Measurements from ENCODE around the gene MYO6.

Gene MYO6

DNA sequence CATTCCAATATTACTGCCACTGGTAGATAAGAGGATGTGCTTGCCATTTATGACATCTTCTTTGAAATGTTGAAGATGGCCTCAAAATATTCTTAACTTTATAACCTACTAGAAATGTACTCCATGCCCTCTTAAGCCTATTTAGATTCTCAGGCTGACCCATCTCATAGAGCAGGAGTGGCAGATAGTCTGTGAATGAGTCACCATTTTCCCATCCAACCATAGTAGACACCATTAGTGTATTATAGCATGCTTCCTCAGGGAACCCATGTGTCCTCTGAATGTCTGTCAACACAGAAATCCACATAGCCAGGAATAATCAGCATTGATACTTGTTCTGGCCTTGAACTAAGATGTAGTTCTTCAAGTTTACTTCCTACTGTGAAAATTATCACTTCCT lies 173.2 kb downstream of the MYO6 start:
- TF ChIP-seq, protein P1, sequence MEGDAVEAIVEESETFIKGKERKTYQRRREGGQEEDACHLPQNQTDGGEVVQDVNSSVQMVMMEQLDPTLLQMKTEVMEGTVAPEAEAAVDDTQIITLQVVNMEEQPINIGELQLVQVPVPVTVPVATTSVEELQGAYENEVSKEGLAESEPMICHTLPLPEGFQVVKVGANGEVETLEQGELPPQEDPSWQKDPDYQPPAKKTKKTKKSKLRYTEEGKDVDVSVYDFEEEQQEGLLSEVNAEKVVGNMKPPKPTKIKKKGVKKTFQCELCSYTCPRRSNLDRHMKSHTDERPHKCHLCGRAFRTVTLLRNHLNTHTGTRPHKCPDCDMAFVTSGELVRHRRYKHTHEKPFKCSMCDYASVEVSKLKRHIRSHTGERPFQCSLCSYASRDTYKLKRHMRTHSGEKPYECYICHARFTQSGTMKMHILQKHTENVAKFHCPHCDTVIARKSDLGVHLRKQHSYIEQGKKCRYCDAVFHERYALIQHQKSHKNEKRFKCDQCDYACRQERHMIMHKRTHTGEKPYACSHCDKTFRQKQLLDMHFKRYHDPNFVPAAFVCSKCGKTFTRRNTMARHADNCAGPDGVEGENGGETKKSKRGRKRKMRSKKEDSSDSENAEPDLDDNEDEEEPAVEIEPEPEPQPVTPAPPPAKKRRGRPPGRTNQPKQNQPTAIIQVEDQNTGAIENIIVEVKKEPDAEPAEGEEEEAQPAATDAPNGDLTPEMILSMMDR (IDR thresholded peaks at IDR 0.05; ENCODE audit: control insufficient read depth, extremely low read depth, insufficient read depth) = no peak
- no peak for DNase-seq (ENCODE audit: low read depth)

DNA sequence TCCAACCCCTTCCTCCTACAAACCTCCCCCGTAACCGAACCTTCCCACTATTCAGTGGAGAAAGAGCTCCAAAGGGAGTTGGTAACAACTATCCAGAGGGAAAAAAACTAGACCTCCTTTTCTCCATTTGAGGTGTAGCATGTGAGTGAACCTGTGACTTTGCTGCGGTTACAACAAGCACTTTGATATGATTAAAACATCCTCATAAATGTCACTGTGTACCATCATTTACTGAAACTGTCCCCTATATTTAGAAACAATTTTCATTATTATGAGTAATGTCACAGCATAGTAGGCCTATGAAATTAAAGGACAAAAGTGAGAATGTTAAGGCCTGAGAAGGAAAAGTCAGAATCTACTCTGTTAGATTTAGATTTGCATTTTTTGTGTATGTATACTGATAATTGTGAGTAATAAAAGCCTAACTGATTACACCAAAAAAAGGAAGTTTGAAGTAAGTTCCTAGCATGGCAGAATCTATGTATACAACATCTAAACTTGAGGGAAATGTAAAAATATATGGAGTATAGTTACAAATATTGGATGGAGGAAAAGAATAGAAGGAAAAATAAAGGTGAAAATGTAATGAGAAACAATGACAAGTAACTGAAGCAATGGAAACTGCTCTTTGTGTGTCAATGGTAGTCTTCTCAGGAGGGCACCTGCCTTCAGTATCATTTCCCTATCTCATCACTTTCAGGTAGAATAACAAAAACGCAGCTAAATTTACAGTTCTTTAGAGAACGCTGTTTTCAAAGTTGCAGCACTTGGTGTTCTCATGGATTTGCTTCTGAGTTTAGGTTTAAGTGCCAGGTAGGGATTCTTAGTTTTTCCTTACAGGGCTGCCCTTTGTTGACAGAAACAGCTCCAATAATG lies 177.5 kb downstream of the MYO6 start:
- DNase-seq (ENCODE audit: low read depth) = no peak
- TF ChIP-seq, protein P1 (IDR thresholded peaks at IDR 0.05; ENCODE audit: control insufficient read depth, extremely low read depth, insufficient read depth) = no peak
- no peak overlapping the region for H3K4me3 ChIP-seq (ENCODE audit: low read depth, low read length)

More for the DNA sequence above, 173.2 kb downstream of the MYO6 start:
- H3K4me3 ChIP-seq (ENCODE audit: low read depth, low read length) = no peak overlapping the region

DNA sequence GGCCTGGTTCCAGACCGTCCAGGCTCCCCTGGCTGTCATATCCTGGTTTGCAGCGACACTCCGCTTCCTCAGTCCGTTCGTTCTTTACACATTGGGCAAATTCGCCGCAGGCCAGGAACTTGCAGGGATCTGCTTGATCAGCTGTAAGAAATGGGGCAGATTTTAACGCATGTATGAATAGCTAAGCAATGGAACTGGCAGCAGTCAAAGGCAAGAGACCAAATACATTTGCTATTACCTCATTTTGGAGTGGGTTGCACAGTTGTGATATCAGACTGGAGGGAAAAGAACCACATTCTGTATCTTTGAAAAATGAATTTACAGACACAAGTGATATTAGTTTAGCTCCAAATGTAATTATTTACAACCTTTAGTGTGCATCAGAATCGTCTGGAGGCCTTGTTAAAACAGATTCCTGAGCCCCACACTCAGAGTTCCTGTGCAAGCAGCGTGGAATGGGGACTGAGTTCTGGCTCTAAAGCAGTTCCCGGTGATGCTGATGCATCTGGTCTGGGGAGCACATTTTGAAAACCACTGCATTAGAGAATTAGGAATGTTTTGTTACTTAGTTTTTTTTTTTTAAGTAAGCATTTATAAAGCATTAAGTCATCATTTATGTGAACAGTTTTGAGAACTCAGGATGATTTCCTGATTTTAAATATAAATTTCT lies 182.1 kb downstream of the MYO6 start:
- no peak overlapping the region for H3K4me3 ChIP-seq (ENCODE audit: low read depth, low read length)
- TF ChIP-seq, protein P1 (IDR thresholded peaks at IDR 0.05; ENCODE audit: control insufficient read depth, extremely low read depth, insufficient read depth) = no peak
- DNase-seq (ENCODE audit: low read depth) = no peak

DNA sequence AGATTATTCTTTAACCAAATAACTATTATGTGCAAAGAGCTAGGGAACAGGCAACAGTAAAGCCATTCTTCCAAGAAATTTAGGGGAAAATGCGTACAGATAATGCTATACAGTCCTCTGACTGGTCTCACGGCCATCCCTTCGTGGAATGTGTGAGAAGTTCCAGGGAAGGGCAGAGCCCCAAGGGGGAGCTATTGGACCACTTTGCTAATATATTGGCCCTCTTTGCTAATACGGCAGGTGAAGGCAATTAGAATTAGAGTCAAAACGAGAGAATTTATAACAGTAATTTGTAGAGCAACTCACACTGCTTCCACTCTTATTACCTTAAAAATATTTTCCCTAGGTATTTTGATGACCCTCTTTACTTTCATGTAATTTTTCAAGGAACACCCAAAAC lies 183.0 kb downstream of the MYO6 start:
- H3K4me3 ChIP-seq (ENCODE audit: low read depth, low read length) = no peak overlapping the region
- TF ChIP-seq, protein P1 (IDR thresholded peaks at IDR 0.05; ENCODE audit: control insufficient read depth, extremely low read depth, insufficient read depth) = peak; percentile 47
- DNase-seq (ENCODE audit: low read depth) = no peak

DNA sequence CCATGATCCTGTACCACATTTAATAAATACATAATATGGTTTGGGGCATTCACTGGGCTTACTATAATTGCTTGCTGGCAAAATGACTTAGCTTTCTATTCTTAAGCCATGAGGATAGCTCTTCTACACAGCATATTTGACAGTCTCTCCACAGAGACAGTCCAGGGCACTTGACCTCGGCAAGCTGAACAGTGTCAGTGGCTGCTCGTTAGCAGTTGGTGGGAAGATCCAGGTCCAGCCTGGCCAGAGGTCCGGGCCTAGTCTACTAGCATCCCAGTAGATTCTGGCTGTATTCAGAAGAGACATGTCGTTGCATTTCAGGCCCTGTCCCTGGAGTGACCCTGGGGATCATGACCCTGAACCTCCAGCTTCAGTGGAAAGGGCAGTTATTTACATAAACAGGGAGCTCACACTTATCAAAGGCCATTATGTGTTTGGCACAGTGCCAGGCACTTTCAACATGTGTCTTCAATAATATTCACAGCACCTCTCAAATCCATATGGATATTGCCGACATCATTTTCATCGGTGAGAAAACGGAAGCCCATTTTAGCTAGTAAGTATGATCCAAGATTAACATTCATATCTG lies 184.4 kb downstream of the MYO6 start:
- H3K4me3 ChIP-seq (ENCODE audit: low read depth, low read length) = no peak overlapping the region
- TF ChIP-seq, protein P1 (IDR thresholded peaks at IDR 0.05; ENCODE audit: control insufficient read depth, extremely low read depth, insufficient read depth) = no peak
- DNase-seq (ENCODE audit: low read depth) = no peak

DNA sequence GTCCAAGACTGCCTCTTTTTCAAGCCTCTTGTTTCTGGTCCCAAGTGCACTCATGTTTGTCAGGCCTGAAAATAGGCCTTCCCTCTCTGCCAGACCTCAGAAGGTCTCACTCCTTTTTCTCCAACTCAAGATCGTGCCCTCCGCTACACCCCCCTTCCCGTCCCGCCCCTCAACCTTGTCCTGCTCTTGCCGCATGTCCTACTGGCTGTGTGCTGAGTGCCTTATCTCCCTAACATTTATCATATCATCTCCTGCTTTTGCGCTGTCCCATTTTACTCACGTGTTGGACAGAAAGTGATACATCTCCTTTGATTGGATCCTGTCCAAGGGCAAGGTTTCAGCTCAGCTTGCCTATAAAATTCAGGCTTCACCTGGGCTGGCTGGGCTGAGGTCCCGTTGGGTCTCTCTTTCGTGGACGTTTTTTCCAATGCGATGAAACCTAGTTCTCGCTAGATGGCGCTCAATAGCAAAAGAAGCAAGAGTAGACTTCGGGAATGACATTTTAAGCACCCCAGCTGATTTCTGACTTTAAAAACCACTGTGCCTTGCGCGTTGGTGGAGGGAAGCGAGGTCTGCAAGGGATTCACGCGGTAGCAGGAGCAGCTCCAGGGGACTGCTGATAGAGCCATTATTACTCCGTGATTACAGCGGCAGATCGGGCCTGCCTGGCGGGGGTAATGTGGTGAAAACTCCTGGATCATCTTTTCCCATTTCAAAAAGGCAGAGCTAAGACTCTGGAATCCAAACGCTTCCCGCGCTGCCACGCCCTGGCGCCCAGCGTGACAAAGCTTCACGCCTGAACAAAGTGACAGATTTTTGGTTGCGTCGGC lies 185.8 kb downstream of the MYO6 start:
- TF ChIP-seq, protein P1 (IDR thresholded peaks at IDR 0.05; ENCODE audit: control insufficient read depth, extremely low read depth, insufficient read depth) = peak; percentile 89
- DNase-seq (ENCODE audit: low read depth) = peak; percentile 94
- no peak overlapping the region for H3K4me3 ChIP-seq (ENCODE audit: low read depth, low read length)

All from LNCaP clone FGC (cell line).